Measurements from ENCODE around the gene SPATA31A3.
"Not testable (repeated sequence)": the region's sequence is repeated elsewhere in the genome, so short reads cannot be mapped to it uniquely, and the experiment has no call there.

GRCh38 chr9:66938322-66938721 is 54.0 kb downstream of the SPATA31A3 start:
- TF ChIP-seq CTCF (optimal IDR thresholded peaks at IDR 0.05 in 1 of 3, IDR thresholded peaks at IDR 0.05 in 1 of 3, conservative IDR thresholded peaks at IDR 0.05 in 1 of 3; ENCODE audit: extremely low read depth in 1 of 3, insufficient read depth in 2 of 3, low read length in 3 of 3); EZH2 (IDR thresholded peaks at IDR 0.05; ENCODE audit: low read length): not testable (repeated sequence)

Data from keratinocyte (primary cell).